Measurements from ENCODE around the gene RGS14.
"Not testable (repeated sequence)": the region's sequence is repeated elsewhere in the genome, so short reads cannot be mapped to it uniquely, and the experiment has no call there.

RGS14 gene

DNA sequence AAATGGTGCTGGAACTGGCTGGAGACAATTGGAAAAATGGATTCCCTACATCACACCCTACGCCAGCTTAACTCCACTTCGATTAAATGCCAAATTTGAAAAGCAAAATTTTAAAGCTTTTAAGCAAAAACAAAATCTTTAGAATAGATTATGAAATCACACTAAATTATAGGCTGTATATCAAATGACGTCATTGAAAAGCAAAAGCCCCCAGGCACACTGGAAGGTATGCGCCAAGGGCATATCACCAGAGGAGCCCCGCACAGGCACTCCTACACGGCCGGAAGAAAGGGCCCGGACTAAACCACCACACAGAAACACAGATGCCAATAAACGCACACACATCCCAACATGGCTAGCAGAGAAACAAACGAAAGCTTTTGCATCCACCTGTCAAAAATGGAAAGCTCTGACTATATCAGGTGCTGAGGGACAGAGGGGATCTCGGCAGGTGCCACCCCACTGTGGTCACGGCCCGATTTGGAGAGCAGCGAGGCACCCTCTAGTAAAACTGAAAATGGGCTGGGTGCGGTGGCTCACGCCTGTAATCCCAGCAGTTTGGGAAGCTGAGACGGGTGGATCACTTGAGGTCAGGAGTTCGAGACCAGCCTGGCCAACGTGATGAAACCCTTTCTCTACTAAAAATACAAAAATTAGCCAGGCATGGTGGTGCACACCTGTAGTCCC is 29.0 kb upstream of the RGS14 start:
- no peak for DNase-seq

DNA sequence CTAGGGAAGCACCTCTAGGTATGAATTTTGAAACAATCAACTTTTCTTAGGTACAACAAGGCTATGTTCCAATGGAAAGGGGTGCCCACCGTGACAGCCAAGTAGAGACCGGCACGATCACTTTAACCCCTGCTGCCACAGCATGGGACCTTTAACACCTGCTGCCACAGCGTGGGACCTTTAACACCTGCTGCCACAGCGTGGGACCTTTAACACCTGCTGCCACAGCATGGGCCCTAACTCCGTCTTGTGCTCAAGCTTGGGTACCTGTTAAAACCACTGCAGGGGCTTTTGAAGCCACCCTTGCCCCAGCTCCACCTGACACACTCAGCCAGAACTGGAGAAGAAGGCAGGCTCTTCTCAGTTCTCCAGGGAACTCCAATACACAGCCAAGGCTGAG is 27.8 kb upstream of the RGS14 start:
- no peak for DNase-seq

DNA sequence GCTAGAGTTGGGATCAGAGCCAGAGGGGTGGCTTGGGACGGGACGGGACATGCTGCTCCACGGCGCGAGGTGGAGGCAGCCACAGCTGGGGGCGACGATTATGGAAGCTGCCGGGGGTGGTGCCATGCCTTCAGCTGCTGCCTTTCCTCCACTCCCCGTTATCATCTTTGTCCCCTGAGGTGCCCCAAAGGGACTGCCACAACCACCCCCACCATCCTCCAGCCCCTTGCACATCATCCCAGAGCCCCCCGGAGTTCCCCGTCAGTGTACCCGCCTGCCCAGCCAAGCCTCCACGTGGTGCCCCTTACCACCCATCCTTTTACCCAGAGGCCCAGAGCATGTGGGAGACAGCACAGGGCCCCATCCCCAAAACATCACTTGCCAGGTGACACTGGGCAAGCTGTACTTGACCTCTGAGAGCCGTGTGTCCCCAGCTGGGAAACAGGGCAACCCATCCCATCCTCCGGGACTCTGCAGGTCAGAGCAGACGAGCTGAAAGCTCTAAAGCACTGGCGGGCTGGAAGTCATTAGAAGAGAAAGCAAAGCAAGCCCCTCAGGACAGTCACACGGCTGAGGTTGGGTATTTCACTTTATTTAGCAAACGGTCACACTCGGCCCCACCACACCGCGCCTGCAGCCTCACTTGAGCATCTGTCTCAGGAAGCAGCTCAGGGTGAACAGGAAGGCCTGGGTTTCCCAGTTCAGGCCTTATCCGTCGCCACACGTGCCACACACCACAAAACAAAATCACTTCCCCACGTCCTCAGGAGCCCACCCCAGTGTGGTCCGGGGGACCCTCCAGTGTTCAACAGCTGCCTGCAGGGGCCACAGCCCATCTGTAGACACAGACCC is 26.5 kb upstream of the RGS14 start:
- no peak for DNase-seq

DNA sequence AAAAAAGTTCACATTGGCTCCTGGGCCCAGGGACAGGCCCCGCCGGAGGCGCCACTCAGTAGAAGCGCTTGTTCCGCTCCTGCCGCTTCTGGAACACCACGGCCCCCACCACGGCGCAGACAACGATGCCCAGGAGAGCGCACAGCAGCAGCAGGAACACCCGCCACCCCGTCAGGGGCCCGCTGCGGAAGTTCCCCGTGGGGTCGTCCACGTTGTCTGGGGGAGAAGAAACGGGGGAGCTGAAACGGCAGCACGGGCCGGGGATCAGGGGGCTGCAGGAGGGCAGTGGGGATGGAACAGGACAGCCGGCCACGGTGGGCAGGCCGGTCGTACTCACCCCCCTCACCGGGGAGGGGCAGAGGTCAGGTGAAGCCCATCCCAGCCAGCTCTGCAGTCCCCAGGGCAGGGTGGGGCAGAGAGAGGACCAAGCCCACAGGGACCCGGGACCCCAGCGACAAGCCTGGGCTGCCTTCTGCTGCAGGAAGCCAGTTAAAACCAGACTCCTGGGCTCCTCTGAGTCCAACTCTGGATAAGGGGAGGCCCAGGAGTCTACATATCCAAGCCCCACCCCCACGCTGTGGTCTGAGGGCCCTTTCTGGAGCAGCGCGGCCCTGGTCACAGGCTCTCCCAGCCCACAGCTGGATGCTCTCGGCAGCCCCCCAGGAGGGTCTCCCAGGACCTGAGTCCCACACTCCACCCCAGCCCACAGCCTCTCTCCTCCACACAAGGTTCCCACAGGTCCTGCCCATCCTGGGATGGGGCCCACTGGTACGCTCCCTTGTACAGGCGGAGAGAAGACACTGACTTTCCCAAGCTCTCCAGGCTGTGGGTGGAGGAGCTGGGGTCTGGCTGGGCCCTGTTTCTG is 25.5 kb upstream of the RGS14 start:
- DNase-seq: no peak

DNA sequence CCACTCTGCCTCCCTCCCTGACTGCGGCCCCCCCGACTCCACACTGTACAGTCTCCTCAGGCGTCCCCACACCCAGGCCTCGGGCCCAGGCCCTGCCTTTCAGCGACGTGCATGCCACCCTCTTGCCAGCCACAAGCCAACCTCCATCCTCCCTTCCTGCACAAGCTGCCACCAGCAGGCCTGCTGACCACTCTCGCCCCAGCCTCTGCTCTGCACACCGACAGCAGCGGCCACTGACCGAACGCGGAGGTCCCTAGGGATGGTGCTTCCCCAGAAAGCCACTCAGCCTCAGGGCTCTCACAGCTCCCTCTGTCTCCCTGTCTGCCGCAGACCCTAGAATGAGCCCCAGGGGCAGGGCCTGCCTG is 24.8 kb upstream of the RGS14 start:
- DNase-seq: no peak

DNA sequence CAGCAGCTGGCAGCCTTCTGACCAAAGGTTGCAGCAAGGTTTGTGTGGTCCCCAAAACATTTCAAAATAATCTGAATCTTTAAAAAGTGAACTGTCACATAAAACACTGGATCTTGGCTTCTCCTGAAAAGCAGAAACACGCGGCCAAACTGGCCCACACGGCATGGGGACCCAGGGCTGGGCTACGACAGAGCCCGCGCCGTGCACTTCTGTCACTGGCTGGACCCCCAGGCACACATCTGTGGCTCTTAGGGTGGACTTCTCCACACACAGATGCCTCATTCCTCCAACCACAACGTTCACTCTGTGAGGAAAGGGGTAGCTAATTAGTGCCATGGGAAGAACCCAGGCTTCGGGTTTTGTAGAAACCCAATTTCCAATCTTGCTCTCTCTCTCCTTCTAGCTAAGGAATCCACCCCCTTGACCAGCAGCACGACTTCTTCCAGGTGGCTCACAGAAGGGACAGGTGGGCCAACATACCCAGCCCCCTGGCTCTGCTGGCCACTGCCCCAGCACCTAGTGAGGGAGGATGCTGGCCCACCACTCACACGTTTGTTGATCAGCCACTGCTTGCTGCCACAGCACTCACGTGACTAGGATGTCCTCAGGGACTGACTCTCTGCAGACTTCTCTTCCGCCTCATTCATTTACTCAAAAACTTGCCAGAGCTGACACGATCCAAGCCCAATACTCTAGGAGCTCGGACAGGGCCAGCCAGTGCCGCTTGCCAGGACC is 24.1 kb upstream of the RGS14 start:
- DNase-seq: no peak

DNA sequence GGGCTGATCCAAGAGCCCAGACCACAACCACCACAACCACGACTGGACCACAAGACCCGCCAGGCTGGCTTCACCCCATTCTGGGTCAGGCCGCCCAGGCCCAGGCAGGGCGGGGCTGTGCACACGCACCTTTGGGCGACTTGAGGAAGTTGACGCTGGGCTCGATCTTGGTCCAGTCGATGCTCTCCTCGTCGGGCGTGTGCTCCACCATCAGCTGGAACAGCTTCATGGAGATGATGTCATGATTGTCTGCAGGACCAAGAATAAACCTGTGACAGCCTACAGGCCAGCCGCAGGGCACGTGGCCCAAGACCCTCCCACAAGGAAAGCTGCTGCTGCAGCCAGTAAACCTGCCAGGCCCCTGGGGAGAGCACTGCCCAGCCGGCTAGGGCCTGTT is 23.6 kb upstream of the RGS14 start:
- no peak for DNase-seq

DNA sequence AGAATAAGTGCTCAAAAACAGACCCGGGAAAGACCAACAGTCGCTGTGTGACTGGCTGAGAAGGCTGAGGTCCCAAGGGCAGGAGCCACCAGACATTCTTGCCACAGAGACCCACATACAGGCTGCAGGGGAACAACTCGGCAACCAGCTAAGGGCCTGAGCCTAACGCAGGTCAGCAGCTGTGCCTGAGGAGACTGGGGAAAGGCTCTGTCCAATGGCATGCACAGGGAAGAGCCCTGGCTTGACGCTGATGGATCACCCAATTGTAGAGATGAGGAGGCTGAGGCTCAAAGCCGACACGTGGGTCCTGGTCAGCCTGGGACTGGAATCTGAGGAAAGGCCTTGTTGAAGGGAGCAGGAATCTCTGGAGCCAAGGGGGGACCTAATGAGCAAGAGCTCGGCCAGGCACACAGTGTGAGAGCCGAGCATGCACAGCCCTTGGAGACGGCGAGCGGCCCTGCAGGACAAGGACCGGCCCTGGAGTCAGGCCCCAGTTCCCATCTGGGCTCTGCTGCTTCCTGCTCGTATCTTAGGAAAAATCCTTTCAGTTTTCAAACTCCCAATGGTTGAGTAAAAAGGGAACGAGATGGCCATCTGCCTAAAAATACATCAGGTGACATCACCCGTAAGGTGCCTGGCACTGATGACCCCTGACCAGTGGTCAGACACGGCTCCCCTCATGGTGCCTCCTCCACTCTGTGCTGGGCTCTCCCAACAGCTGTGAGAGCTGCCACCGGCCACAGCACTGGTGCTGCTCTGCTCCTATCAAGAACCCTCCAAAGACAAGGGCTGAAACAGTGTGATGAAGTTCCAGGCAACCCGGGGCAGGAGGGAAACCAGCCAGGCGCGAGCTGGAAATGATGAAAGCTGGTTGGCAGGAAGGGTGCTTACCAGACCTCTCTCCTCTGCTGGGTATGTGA is 22.7 kb upstream of the RGS14 start:
- no peak for DNase-seq

DNA sequence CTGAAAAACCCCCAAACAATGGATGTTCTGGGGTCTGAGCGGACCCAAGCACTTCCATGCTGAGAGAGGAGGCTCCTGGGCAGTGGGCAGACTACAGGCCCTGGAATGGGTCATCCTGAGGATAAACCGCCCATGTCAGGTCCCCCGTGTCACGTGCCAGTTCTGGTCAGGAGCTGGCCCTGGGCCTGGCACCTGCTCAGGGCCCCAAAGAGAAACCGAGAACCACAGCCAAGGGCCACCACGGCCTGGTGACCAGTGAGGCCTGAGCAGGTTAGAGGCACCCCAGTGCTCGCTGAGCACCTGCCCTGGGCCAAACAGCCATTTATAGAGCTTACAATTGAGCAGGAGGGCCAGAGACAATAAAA is 22.0 kb upstream of the RGS14 start:
- DNase-seq: no peak

DNA sequence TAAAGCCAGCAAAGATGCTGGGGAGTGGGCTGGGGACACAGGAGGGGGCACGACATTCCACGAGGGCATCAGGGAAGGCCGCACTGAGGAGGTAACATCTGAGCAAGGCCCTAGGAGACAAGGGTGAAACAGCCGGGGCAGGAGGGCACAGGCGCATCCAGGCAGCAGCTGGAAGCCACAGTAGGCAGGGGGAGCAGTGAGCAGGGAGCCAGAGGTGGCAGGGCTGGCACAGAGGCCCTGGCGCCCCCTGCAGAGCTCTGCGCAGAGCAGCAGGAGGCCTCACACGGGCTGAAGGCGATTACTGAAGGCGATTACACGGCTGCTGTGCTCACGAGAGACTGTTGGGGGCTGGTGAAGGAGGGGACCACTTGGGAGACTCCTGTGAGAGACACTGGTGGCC is 21.6 kb upstream of the RGS14 start:
- no peak for DNase-seq

DNA sequence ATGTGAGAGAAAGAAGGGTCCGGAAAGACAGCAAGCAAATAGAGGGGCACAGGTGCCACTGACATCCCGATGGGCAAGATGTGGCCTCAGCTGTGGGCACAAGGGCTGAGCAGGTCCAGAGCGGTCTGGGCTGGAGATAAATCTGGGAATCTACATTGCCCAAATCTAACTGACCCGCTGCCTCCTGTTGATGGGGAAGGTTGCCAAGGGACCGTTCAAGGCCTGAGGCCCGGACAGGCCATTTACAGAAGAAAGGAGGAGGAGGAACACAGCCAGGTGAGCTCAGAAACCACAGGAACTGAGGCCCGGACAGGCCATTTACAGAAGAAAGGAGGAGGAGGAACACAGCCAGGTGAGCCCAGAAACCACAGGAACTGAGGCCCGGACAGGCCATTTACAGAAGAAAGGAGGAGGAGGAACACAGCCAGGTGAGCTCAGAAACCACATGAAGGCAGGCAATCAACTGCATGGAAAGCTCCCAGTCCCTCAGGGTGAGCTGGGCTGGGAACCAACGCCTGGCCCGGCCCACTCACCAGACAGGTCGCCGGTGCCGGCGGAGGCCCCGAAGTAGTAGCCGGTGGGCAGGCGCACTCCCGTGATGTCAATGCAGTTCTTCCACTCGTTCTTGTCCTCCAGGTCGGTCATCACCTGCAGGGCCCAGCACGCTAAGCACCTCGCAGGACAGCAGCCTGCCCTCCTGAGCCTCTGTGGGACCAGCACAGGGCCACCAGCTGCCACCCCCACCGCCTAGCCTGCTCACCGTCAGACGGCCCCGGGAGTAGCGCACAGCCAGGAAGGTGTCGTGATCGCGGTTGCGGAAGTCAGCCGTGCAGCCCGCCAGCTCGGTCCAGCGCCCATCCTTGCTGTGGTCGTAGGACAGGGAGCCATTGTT is 20.9 kb upstream of the RGS14 start:
- no peak for DNase-seq

DNA sequence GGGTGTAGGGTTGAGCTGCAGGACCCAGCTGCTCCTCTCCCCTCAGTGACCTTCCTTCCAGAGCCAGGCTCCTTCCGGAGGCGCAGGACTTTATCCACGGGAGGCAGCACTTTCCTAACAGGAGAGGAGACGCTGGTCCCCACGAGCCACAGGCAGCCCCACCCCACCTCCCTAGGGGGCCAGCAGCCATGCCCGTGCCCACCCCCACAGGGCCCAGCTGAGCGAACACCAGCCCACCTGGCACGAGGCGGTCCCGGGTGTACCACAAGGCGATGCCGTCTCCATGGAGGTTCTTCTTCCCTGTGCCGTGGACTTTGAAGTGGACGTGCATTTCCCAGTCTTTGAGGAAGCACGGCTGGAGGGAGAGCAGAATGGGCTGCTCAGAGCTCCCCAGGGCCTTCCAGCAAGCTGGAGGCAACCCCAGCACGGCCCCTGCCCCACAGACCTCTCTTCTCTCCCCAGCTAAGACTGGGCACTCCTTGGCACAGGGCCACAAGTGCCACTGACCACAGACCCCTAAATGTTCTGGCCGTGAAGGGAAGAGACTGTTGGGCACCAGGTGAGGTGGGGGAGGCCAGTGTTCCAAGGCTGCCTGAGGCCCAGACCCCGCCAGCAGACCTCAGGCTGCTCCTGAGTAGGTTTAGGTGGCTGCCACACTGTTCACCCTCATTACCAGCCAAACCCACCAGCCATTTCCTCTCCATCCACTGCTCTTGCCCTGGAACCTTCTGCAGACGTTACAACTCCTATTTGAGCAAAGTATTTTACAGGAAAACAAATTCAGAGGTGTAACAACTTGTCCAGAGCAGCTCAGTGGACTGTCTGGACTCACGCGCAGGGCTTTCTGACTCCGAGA is 19.2 kb upstream of the RGS14 start:
- no peak for DNase-seq

DNA sequence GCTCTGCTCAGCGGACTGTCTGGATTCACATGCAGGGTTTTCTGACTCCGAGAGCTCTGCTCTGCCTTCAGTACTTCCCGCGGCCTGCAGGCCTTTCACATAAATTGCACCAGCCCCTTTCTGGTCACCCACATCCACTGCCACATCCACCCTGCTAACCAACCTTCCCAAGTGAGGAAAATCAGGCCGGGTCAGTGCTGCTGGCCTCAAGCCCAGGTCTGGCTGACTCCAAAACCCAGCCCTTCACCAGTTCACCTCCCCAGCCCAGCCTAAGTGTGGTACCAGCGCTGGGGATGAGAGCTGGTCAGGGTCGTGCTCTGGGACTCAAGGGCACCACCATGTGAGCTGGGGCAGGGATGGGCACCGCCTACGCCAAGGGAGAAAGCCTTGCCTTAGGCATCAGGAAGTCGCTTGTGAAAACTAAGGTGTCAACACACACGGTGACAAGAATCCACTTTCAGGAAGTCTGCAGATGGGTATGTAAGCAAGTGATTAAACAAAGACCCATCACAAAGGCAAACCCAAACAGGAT is 18.6 kb upstream of the RGS14 start:
- DNase-seq: no peak

DNA sequence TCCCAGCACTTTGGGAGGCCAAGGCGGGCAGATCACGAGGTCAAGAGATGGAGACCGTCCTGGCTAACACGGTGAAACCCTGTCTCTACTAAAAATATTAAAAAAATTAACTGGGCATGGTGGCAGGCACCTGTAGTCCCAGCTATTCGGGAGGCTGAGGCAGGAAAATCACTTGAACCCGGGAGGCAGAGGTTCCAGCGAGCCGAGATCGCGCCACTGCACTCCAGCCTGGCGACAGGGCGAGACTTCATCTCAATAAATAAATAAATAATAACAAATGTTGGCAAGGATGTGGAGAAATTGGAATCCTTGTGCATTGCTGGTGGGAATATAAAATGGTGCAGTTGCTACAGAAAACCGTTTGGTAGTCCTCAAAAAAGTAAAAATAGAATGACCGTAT is 14.7 kb upstream of the RGS14 start:
- not testable (repeated sequence) for DNase-seq

DNA sequence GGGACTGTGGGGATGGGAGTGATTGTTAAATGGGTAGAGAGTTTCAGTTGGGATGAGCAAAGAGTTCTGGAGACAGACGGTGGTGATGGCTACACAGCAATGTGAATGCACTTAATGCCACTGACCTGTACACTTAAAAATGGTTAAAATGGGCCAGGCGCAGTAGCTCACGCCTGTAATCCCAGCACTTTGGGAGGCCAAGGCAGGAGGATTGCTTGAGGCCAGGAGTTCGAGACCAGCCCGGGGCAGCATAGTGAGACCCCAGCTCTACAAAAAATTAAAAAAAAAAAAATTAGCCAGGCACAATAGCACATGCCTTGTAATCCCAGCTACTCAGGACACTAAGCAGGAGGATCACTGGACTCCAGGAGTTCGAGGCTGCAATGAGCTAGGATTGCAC is 13.9 kb upstream of the RGS14 start:
- DNase-seq: no peak

DNA sequence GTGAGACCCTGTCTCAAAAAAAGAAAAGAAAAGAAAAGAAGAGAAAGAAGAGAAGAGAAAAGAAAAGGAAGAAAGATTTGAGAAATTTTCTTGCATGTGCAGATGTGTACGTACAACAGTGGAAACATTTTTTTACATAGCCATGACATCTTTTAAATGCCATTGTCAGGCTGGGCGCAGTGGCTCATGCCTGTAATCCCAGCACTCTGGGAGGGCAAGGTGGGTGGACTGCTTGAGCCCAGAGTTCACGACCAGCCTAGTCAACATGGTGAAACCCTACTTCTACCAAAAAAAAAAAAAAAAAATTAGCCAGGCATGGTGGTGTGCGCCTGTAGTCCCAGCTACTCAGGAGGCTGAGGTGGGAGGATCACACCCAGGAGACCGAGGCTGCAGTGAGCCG is 12.8 kb upstream of the RGS14 start:
- DNase-seq: no peak

DNA sequence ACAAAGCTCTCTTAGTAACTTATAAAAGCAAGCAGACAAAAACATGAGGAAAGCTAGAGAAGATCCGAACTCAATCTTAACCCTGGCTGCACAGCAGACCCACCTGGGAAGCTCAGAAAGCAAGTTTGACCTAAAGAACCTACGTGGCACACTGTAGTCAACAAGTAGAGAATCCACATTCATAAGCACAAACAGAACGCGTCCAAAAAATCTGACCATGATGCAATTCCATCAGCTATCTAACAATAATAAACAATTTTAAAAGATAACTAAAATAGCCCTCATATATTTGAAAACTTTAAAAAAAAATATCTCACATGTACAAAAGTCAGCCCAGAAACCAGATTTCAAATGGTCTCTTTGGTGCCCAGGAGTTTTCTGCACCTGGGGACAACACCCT is 10.9 kb upstream of the RGS14 start:
- no peak for DNase-seq

DNA sequence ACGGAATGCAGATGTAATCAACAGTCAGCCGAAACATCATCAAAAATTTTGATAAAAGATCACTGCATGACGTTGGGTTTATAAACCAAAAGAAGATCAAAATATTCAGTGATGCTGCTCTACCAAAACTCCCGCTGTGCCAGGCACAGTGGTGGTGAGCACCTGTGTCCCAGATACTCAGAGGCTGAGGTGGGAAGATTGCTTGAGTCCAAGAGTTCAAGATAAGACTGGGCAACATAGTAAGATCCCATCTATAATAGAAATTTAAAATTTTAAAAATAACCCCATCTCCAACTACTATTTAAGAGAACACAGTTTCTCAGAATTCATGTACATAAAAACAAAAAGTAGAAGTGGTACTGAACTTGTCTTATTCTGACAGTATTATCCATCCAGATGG is 10.0 kb upstream of the RGS14 start:
- DNase-seq: no peak

DNA sequence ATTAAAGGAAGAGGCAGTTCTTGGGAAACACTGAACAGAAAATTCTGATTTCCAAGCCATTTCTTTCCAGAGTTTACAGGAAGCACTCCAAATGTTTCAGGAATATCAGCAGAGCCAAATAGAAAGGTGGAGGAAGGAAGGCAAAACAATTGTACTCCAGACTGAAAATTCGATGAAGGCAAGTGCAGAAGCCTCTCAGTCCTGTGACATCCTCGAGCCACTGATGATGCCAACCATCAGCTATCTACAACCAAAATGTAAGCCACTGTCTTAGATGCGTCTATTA is 8.4 kb upstream of the RGS14 start:
- DNase-seq: no peak

DNA sequence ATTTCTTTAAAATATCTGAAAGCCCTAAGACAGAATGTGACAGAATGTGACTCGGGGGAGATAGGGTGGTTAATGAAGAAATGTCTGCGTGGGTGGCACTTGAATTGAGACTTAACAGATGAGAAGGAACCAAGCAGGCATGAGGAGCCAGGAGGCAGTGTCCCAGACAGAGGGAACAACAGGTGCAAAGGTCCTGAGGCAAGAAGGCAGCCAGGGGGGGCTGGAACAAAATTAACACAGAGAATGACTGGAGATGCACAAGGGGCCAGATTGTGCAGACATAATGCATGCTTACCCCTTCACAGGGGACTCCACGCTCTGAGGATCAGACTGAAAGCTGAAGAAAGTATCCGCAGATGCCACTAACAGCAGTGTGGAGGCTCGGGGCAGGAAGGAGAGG is 8.0 kb upstream of the RGS14 start:
- no peak for DNase-seq
